Nephron progenitor cell (in vitro differentiated cells): ENCODE results near the gene SHMT2.

Source experiments
- DNase-seq: peaks from one replicate; pipeline ENCODE4 v3.0.0; 2021
- H3K27ac Mint-ChIP-seq: 2 replicates; pipeline ENCODE4 v1.8.0; 2021; ENCODE audit warnings: mild to moderate bottlenecking, moderate library complexity, mixed read lengths
- H3K27me3 Mint-ChIP-seq: 2 replicates; pipeline ENCODE4 v1.8.0; 2021; ENCODE audit warnings: mild to moderate bottlenecking, low read depth, mixed read lengths; ENCODE audit not compliant: poor library complexity
- H3K36me3 Mint-ChIP-seq: 2 replicates; pipeline ENCODE4 v1.8.0; 2021; ENCODE audit warnings: low read depth, mixed read lengths
- H3K4me1 Mint-ChIP-seq: 2 replicates; pipeline ENCODE4 v1.8.0; 2021; ENCODE audit warnings: mixed read lengths
- H3K4me3 Mint-ChIP-seq: 2 replicates; pipeline ENCODE4 v1.8.0; 2021; ENCODE audit warnings: mild to moderate bottlenecking, moderate library complexity, mixed read lengths
- H3K9me3 Mint-ChIP-seq: 2 replicates; pipeline ENCODE4 v1.8.0; 2021; ENCODE audit warnings: mild to moderate bottlenecking, moderate library complexity, mixed read lengths
- TF ChIP-seq, protein P1 (sequence below): fragments of 200-600 bp; sonication (generic); IDR thresholded peaks from 2 replicates; pipeline ENCODE4 v1.5.0; 2021; ENCODE audit warnings: antibody characterized with exemption

The SHMT2 gene

GRCh38 chr12:57224278-57224972 lies 5.1 kb upstream of the SHMT2 start:
- peaks cover 64% of the 10 kb centered on the region for H3K27me3 Mint-ChIP-seq
- TF ChIP-seq, protein P1, sequence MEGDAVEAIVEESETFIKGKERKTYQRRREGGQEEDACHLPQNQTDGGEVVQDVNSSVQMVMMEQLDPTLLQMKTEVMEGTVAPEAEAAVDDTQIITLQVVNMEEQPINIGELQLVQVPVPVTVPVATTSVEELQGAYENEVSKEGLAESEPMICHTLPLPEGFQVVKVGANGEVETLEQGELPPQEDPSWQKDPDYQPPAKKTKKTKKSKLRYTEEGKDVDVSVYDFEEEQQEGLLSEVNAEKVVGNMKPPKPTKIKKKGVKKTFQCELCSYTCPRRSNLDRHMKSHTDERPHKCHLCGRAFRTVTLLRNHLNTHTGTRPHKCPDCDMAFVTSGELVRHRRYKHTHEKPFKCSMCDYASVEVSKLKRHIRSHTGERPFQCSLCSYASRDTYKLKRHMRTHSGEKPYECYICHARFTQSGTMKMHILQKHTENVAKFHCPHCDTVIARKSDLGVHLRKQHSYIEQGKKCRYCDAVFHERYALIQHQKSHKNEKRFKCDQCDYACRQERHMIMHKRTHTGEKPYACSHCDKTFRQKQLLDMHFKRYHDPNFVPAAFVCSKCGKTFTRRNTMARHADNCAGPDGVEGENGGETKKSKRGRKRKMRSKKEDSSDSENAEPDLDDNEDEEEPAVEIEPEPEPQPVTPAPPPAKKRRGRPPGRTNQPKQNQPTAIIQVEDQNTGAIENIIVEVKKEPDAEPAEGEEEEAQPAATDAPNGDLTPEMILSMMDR: no peak
- H3K9me3 Mint-ChIP-seq: no peaks in the 10 kb centered on the region
- peaks cover 91% of the 10 kb centered on the region for H3K4me1 Mint-ChIP-seq
- no peak for DNase-seq
- no peaks in the 10 kb centered on the region for H3K36me3 Mint-ChIP-seq
- H3K4me3 Mint-ChIP-seq: peak overlapping the region; percentile 54
- H3K27ac Mint-ChIP-seq: peak overlapping the region; percentile 80

DNA sequence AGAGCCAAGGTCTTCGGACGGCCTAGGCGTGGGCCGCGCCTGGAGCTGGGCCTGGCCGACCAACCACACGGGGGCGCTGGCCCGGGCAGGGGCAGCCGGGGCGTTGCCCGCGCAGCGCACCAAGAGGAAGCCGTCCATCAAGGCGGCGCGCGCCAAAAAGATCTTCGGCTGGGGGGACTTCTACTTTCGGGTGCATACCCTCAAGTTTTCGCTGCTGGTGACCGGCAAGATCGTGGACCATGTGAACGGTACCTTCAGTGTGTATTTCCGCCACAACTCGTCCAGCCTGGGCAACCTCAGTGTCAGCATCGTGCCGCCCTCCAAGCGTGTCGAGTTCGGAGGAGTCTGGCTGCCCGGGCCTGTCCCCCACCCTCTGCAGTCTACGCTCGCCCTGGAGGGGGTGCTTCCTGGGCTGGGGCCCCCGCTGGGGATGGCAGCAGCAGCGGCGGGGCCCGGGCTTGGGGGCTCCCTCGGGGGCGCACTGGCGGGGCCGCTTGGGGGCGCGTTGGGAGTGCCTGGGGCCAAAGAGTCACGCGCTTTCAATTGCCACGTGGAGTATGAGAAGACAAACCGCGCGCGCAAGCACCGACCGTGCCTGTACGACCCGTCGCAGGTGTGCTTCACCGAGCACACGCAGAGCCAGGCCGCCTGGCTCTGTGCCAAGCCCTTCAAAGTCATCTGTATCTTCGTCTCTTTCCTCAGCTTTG lies 4.4 kb upstream of the SHMT2 start:
- peak overlapping the region; percentile 48 for H3K4me3 Mint-ChIP-seq
- peaks cover 92% of the 10 kb centered on the region for H3K4me1 Mint-ChIP-seq
- peak; percentile 62 for DNase-seq
- no peaks in the 10 kb centered on the region for H3K36me3 Mint-ChIP-seq
- H3K27ac Mint-ChIP-seq: no peak overlapping the region
- no peaks in the 10 kb centered on the region for H3K9me3 Mint-ChIP-seq
- peaks cover 58% of the 10 kb centered on the region for H3K27me3 Mint-ChIP-seq
- TF ChIP-seq, protein P1: peak; percentile 56

GRCh38 chr12:57225680-57226210 lies 3.8 kb upstream of the SHMT2 start:
- Mint-ChIP-seq H3K4me1 (peaks cover 94% of the 10 kb centered on the region), H3K4me3 (peak overlapping the region; percentile 71), H3K27me3 (peaks cover 53% of the 10 kb centered on the region)

GRCh38 chr12:57226588-57227314 lies 2.8 kb upstream of the SHMT2 start:
- H3K27ac Mint-ChIP-seq: no peak overlapping the region
- H3K9me3 Mint-ChIP-seq: no peaks in the 10 kb centered on the region
- H3K36me3 Mint-ChIP-seq: peaks cover 5% of the 10 kb centered on the region
- H3K4me1 Mint-ChIP-seq: peaks cover 95% of the 10 kb centered on the region
- TF ChIP-seq, protein P1: no peak
- peaks cover 45% of the 10 kb centered on the region for H3K27me3 Mint-ChIP-seq
- H3K4me3 Mint-ChIP-seq: peak overlapping the region; percentile 77
- no peak for DNase-seq

More at GRCh38 chr12:57225680-57226210, 3.8 kb upstream of the SHMT2 start:
- Mint-ChIP-seq H3K36me3 (no peaks in the 10 kb centered on the region), H3K9me3 (no peaks in the 10 kb centered on the region), H3K27ac (no peak overlapping the region)
- no peak for DNase-seq
- TF ChIP-seq, protein P1: no peak

DNA sequence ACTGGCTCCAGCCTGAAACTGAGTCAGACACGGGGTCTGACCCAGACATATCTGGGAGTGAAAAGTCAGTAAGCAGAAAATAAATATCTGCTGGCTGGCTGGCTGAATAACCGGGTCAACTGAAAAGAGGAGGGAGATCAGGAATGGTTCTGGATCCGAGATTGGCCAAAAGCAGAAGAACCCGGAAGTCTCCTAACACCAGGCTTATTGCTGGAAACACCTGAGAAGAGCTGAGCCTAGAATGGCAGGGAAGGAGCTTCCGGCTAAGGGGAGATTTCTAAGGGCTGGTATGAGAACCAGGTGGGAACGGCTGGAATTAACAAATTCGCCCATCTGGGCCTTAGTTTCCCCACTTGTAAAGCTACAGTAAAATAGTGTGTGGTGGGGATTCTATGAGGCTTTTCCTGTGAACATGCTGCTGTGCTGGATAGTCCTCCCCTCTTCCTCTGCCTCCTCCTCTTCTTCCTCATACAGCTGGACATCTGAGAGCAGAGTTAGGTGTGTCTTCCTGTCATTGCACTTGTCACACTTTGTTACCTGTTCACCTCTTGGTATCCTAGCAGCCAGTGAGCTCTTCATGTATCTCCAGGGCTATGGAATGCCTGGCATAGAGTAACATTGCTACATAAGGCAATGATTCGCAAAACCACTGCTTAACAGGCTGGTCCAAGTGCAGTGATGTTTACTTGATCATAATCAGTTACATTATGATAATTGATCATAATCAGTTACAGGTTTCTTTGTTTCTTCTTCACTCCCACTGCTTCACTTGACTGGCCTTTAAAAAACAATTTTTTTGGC lies 2.0 kb upstream of the SHMT2 start:
- peaks cover 40% of the 10 kb centered on the region for H3K27me3 Mint-ChIP-seq
- H3K4me1 Mint-ChIP-seq: peaks cover 93% of the 10 kb centered on the region
- H3K4me3 Mint-ChIP-seq: peak overlapping the region; percentile 77
- DNase-seq: no peak
- TF ChIP-seq, protein P1: no peak
- H3K36me3 Mint-ChIP-seq: peaks cover 11% of the 10 kb centered on the region
- no peak overlapping the region for H3K27ac Mint-ChIP-seq
- no peaks in the 10 kb centered on the region for H3K9me3 Mint-ChIP-seq
